GM10266 (cell line): ENCODE results near the gene ERCC2.

ENCODE experiments used
- DNase-seq: peaks from one replicate; pipeline ENCODE4 v3.0.0; 2012; ENCODE audit errors: extremely low spot score
- CTCF ChIP-seq: IDR thresholded peaks from 2 replicates; pipeline ENCODE4 v1.5.1; 2012; ENCODE audit warnings: mild to moderate bottlenecking, low read depth; ENCODE audit not compliant: control insufficient read depth, insufficient read depth; ENCODE audit errors: missing control alignments

Gene ERCC2

GRCh38 chr19:45306040-45306439 lies 64.3 kb downstream of the ERCC2 start:
- DNase-seq: no peak
- TF ChIP-seq CTCF: no peak

- no peak for TF ChIP-seq CTCF
- no peak for DNase-seq
Observed at GRCh38 chr19:45305421-45305820, 65.0 kb downstream of the ERCC2 start.

- no peak for TF ChIP-seq CTCF
- no peak for DNase-seq
Observed at GRCh38 chr19:45305007-45305406, 65.4 kb downstream of the ERCC2 start.

- TF ChIP-seq CTCF: no peak
- no peak for DNase-seq
Observed at GRCh38 chr19:45304141-45304926, 66.0 kb downstream of the ERCC2 start.

- TF ChIP-seq CTCF: no peak
Observed at GRCh38 chr19:45303269-45304060, 66.9 kb downstream of the ERCC2 start.

GRCh38 chr19:45302416-45302815 lies 68.0 kb downstream of the ERCC2 start:
- no peak for DNase-seq
- TF ChIP-seq CTCF: no peak

More at GRCh38 chr19:45303269-45304060, 66.9 kb downstream of the ERCC2 start:
- no peak for DNase-seq
